GM12873 (cell line): ENCODE data around the gene PRSS56.

ENCODE experiments used
- CTCF ChIP-seq: IDR thresholded peaks from 2 replicates; pipeline ENCODE4 v1.5.1; 2012; ENCODE audit warnings: low read depth, mild to moderate bottlenecking, moderate library complexity, low read length, control low read depth; ENCODE audit not compliant: insufficient read depth; ENCODE audit errors: missing control alignments

PRSS56 gene

DNA sequence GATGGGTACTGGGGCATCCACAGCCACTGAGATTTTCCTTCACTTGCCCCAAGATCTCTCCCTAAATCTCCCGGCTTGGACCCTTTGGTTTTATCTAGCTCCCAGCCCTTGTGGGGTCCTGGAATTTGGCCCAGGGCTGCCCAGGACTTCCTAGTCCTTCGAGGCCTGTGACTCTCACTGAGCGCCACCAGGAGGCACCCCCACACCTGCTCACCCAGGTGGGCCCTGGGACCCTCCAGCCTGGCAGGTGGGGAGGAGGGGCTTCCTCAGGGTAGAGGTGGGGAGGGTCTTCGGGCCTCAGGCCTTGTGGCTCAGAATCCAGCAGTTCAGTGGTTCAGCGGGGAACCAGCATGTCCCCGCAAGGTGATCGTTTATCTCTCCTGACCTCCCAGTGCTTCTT, 11.9 kb upstream of the PRSS56 start:
- TF ChIP-seq CTCF, result no peak

- TF ChIP-seq CTCF, result no peak
These were observed 8.8 kb upstream of the PRSS56 start for GRCh38 chr2:232511336-232511890.

- no peak for TF ChIP-seq CTCF
These were observed 7.6 kb upstream of the PRSS56 start for GRCh38 chr2:232512602-232513001.

DNA sequence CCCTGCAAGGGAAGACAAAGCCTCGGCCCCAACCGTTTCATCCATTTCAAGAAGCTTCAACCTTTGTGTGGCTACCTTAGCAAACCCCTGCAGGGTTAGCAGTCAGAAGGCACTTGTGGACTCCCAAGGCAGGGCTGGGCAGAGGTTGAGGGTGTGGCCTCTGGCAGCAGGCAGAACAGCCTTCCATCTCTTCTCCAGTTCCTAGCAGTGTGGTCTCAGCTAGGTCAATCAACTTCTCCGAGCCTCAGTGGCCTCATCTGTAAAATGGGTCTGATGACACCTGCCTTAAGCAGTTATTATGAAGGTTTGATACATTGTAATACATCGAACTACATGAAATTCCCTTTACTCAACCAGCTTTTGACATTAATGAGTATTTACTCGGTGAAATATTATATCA, 6.8 kb upstream of the PRSS56 start:
- no peak for TF ChIP-seq CTCF

DNA sequence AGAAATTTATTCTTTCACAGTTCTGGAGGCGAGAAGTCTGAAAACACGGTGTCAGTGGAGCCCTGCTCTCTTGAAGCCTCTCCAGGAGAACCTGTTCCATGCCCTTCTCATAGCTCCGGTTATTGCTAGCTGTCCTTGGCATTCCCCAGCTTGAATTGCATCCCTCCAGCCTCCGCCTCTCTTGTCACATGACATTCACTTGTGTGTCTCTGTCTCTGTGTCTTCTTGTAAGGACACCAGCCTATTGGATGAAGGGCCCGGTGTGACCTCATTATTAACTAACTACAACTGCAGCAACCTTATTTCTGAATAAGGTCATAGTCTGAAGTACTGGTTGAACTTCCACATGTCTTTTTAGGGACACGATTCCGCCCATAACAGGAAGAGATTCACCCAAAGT, 4.5 kb upstream of the PRSS56 start:
- TF ChIP-seq CTCF, result no peak

- no peak for TF ChIP-seq CTCF
These were observed 3.6 kb upstream of the PRSS56 start for GRCh38 chr2:232516551-232516950.

GRCh38 chr2:232518844-232519243, 1.3 kb upstream of the PRSS56 start:
- no peak for TF ChIP-seq CTCF

DNA sequence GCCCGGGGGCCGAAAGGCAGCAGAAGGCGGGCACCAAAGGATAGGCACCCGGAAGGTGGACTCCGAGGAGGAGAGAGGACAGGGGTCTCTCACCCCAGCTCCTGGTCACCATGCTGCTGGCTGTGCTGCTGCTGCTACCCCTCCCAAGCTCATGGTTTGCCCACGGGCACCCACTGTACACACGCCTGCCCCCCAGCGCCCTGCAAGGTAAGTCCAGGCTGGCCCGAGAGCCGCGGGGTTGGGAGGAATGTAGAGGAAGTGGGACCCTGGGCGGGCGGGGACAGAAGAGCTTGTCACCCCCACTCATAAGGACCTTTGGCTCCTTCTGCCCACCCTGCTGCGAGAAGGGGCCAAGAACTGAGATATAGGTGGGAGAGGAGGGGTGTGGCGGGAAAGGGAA, 301 bp downstream of the PRSS56 start:
- no peak for TF ChIP-seq CTCF
